Activated gamma-delta T cell (primary cell): ENCODE results near the gene LHFPL6.

Experiments
- DNase-seq: peaks from one replicate; lab custom pipeline; 2025; lab: John Stamatoyannopoulos, UW

LHFPL6 gene

GRCh38 chr13:39462428-39462827 is 140.6 kb downstream of the LHFPL6 start:
- DNase-seq: no peak

GRCh38 chr13:39461685-39462266 is 141.2 kb downstream of the LHFPL6 start:
- DNase-seq: no peak

- DNase-seq: no peak
These were observed 145.7 kb downstream of the LHFPL6 start for GRCh38 chr13:39457274-39457673.

GRCh38 chr13:39455521-39456175 is 147.3 kb downstream of the LHFPL6 start:
- no peak for DNase-seq

DNA sequence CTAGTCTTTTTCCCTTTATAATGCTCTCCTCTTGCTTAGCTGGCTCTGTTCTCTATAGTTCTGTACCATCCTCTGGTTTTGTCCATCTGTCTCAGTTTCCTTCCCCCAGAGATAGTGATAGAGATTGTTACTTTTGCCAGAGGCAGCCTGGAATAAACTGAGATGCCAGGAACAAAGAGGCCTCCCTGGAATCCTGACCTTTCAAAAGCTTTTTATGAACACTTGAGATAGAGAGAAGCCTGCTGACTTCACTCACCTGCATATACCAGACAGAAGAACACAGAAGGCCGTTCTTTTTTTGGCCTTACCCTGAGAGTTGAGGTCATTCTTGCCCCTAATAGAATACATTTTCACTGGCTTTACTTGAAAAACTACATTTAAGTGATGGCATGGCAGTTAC is 150.2 kb downstream of the LHFPL6 start:
- DNase-seq: no peak

- no peak for DNase-seq
These were observed 150.6 kb downstream of the LHFPL6 start for GRCh38 chr13:39452417-39452816.

GRCh38 chr13:39451860-39452301 is 151.1 kb downstream of the LHFPL6 start:
- DNase-seq: no peak

DNA sequence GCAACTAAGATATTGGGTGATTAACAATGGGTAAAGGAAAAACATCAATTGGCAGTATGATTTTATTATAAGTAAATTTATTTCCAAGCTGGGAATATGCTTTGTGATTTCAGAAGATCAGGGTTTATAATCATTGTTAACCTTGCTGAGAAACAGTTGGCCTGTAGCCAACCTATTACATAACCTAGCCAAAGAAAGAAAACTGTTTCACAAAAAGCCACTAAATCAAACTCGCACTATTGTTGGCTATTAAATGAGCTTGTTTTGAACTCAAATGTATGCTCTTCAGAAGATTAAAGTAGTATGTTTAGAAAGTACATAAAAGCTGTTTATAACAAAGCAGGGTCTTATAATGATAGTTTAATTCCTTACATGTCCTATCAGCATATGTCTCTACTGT is 151.7 kb downstream of the LHFPL6 start:
- DNase-seq: no peak

DNA sequence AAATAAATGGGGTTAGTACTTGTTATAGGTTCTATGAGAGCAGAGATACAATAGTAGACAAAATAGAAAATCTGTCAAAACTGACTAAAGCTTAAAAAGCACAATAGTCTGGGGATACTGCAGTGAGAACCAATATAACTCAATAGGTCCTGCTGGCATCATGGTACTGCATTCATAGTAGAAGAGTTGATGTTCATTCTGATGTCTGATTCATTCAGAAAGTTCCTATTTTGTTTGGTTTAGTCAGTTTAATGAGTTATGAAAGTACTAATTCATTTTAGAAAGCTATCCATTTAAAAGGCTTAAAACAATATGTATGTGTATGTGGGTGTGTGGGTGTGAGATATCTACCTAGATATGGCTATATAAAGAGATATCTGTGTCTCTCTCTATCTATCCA is 152.8 kb downstream of the LHFPL6 start:
- DNase-seq: no peak

- DNase-seq: no peak
These were observed 154.2 kb downstream of the LHFPL6 start for GRCh38 chr13:39448834-39449233.

DNA sequence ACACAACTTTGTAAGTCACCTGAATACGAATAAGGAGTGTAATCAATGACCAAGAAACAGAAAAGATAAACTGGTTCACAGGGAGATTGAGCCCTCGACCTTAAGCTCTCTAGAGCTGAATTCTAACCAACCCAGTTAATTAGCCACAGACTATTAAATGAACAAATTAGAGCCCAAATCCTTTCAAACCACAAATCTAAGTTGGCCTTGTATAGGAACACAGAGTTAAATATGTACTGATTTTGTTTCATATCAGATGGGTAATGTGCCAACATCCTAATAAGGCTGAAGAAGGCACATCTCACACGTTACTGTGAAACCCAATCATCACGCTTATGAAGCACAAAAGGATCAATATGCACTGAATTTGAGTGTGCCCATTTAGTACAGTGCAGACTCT is 156.1 kb downstream of the LHFPL6 start:
- no peak for DNase-seq

DNA sequence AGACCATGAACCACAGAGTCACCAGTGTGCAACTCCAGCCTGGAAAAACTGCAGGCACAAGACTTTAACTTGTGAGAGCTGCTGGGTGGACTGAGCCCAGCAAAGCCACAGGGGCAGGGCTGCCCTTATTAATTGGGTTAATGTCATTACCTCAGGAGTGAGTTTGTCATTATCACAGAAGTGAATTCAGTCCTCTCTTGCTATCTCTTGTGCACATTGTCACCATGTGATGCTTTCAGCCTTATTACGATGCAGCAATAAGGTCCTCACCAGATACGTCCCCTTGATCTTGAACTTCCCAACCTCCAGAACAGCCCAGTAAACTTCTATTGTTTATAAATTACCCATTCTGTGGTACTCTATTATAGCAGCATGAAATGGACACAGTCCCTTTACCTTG is 158.1 kb downstream of the LHFPL6 start:
- no peak for DNase-seq

GRCh38 chr13:39433651-39434050 is 169.3 kb downstream of the LHFPL6 start:
- DNase-seq: no peak

- no peak for DNase-seq
These were observed 170.8 kb downstream of the LHFPL6 start for GRCh38 chr13:39432196-39432595.

GRCh38 chr13:39422845-39423565 is 180.0 kb downstream of the LHFPL6 start:
- DNase-seq: no peak

DNA sequence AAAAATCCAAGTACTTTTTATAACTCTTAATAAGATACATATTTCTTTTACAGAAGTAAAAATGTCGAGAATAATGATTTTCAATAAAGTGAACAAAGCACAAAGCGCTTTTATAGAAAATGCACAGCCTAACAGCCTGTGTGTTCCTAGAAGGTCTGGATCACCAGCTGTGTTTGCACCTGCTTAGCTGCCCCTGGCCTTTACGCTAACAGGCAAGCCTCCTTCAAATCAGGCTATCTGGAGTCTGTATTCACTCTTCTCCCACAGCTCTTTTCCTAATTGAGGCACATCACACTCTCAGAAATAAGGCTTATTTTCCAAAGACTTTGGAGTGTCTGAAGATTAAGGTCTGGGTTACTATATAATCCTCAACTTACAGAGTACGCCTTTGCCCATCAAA is 183.1 kb downstream of the LHFPL6 start:
- DNase-seq: no peak

GRCh38 chr13:39419068-39419467 is 183.9 kb downstream of the LHFPL6 start:
- DNase-seq: no peak

DNA sequence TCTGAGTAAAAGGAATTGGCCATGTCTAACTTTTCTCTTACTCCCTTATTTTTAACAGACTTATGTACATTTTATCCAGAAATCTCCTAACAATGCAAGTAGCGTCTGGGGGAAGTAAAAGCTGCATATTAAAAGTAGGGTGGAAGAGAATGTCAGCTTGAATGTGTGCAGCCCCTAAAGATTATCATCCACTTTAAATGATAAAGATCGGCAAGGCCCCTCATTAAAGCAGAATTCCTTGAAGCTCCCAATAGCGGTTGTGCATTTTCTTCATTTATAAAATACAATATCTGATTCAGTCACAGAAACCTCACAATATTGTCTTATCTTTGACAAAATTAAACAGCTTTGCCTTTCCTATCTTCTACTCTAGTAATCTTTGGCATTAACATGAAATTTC is 184.6 kb downstream of the LHFPL6 start:
- no peak for DNase-seq

DNA sequence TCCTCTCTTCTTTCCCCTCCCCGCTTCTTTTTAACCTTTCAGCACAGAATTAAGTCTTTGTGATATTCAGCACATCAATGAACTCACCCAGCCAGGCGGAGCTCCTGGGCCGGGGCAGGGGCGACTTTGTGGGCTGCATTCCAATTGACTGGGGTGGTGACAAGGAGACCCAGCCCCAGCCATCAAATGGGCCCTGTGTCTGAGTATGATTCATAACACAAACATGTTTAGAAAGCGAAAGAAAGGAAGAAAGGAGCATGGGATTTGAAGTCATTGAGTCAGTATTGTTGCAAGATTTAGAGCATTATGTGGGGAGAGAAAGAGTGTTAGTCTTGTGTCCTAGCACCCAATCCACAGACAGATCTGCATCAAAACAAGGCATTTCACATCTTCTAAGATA is 185.3 kb downstream of the LHFPL6 start:
- no peak for DNase-seq

GRCh38 chr13:39417131-39417530 is 185.9 kb downstream of the LHFPL6 start:
- no peak for DNase-seq

DNA sequence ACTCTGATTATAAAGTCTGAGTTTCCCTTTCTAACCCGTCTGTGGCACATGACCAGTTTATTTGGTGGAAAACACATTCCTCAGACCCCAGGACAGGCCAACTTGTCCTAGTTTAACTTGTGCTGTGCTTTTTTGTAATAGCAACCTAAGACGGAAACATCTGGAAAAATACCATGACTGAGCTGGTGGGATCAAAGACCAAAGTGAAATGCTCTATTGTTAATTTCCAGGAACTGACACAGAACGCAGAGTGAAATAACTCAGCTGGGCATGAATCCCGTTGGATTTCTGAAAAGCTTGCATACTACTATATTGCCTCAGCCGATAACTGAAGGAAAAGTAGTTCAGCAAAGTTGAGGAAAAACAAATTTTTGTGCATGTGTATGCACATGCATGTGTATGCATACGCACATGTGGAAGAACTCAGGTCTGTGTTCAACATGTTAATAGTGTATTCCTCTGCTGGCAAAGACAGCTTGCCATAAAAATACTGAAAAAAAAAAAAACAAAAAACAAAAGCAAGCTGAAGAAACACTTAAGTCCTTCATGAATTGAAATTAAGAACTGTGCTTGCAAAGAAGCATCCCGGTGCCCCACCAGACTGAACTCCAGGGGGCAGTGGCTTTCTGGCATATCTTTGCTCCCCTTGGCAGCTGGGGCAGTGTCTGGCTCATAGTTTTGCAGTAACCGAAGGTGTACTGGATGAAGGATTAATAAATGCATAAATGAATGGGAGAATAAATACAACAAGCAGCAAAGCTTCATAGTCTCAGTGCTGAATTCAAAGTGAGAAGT is 187.8 kb downstream of the LHFPL6 start:
- DNase-seq: no peak

DNA sequence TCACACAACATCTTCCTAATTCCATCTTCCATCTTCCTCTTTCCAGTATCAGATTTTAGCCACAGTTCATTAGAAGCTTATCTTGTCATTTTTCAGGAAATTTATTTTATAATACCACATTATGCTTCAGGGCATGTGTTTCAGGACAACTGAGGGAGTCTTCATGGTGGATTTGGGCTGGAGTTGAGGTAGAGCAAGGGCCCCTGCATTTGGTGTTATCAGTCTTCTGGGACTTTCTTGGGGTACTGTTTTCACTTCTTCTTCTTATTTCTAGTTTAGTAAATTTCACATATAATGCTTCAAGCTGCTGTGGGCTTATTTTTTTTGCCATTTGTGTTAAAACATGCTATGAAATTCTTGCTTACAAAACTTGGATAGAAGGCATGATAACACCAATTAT is 188.7 kb downstream of the LHFPL6 start:
- no peak for DNase-seq

DNA sequence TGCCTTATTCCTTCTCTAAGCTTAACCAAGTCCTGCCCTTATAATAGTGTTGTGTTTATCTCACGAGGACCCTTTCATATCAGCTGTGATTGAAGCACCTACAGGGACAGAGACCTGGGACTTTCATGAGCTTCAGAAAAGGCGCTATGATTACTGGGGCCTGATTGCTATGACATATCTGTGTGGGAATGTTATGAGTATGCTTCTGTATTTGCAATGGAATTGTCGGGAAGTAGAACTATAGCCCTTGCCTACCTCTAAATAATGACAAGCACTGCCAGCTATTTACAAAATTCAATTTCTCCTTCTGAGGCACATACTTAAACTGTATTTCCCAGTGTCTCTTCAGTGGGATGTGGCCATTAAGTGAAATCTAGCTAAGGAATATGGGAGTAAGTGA is 191.5 kb downstream of the LHFPL6 start:
- no peak for DNase-seq
